SK-N-SH treated with all-trans-retinoic acid at 6 μM for 48 hours (cell line): ENCODE measurements around the gene FAM124A.

Source experiments
- ATAC-seq: fragments of 200-7000 bp; cut with Tn5 transposase; 3 replicates; pipeline ENCODE4 v1.9.1; 2020; ENCODE audit warnings: mild to moderate bottlenecking, moderate library complexity
- ARNTL ChIP-seq: fragments of 450-650 bp; formaldehyde crosslinking; IDR thresholded peaks from 2 replicates; pipeline ENCODE4 v1.5.0; 2020; ENCODE audit warnings: low read depth, mild to moderate bottlenecking, moderate library complexity, borderline replicate concordance
- BACH2 ChIP-seq: fragments of 250-450 bp; sonication (Bioruptor Pico); IDR thresholded peaks from 2 replicates; pipeline ENCODE4 v1.9.0; 2021; ENCODE audit warnings: mild to moderate bottlenecking, borderline replicate concordance
- CSDC2 ChIP-seq: fragments of 250-450 bp; sonication (Bioruptor Pico); IDR thresholded peaks from 2 replicates; pipeline ENCODE4 v1.5.0; 2020; ENCODE audit warnings: mild to moderate bottlenecking, moderate library complexity
- ESRRG ChIP-seq: fragments of 250-450 bp; sonication (Bioruptor Pico); IDR thresholded peaks from 2 replicates; pipeline ENCODE4 v1.6.1; 2021; ENCODE audit warnings: mild to moderate bottlenecking
- GLIS3 ChIP-seq: fragments of 250-450 bp; sonication (Bioruptor Pico); IDR thresholded peaks from 2 replicates; pipeline ENCODE4 v1.5.0; 2020; ENCODE audit warnings: mild to moderate bottlenecking, moderate library complexity
- ISL1 ChIP-seq: fragments of 250-450 bp; sonication (Bioruptor Pico); IDR thresholded peaks from 2 replicates; pipeline ENCODE4 v2.1.2; 2022; ENCODE audit warnings: mild to moderate bottlenecking, moderate library complexity
- OSR1 ChIP-seq: fragments of 250-450 bp; sonication (Bioruptor Pico); IDR thresholded peaks from 2 replicates; pipeline ENCODE4 v1.8.0; 2022; ENCODE audit warnings: moderate library complexity, mild to moderate bottlenecking, inconsistent platforms
- PPARA ChIP-seq: fragments of 250-450 bp; sonication (Bioruptor Pico); IDR thresholded peaks from 2 replicates; pipeline ENCODE4 v1.5.0; 2020; ENCODE audit warnings: mild to moderate bottlenecking, borderline replicate concordance
- RARB ChIP-seq: fragments of 250-450 bp; sonication (Bioruptor Pico); IDR thresholded peaks from 2 replicates; pipeline ENCODE4 v1.8.0; 2021; ENCODE audit warnings: mild to moderate bottlenecking, moderate library complexity
- SNAI2 ChIP-seq: fragments of 250-450 bp; sonication (Bioruptor Pico); IDR thresholded peaks from 2 replicates; pipeline ENCODE4 v1.5.0; 2020; ENCODE audit warnings: mild to moderate bottlenecking, moderate library complexity
- TCF4 ChIP-seq: fragments of 250-450 bp; sonication (Bioruptor Pico); IDR thresholded peaks from 2 replicates; pipeline ENCODE4 v1.8.0; 2021; ENCODE audit warnings: mild to moderate bottlenecking, moderate library complexity, borderline replicate concordance
- TOX ChIP-seq: fragments of 250-450 bp; sonication (Bioruptor Pico); IDR thresholded peaks from 2 replicates; pipeline ENCODE4 v1.8.0; 2021; ENCODE audit warnings: mild to moderate bottlenecking, moderate library complexity, borderline replicate concordance
- ZC3H10 ChIP-seq: fragments of 250-450 bp; sonication (Bioruptor Pico); IDR thresholded peaks from 2 replicates; pipeline ENCODE4 v1.5.1; 2021; ENCODE audit warnings: mild to moderate bottlenecking, moderate library complexity
- ZFP3 ChIP-seq: fragments of 250-450 bp; sonication (Bioruptor Pico); IDR thresholded peaks from 2 replicates; pipeline ENCODE4 v1.5.0; 2020; ENCODE audit warnings: mild to moderate bottlenecking, moderate library complexity
- ZFP30 ChIP-seq: fragments of 450-650 bp; formaldehyde crosslinking; IDR thresholded peaks from 2 replicates; pipeline ENCODE4 v1.5.0; 2022; ENCODE audit warnings: mild to moderate bottlenecking, moderate library complexity
- ZNF565 ChIP-seq: fragments of 450-650 bp; formaldehyde crosslinking; conservative IDR thresholded peaks from 2 replicates; pipeline ENCODE4 v1.5.0; 2020; ENCODE audit warnings: low read depth, mild to moderate bottlenecking, moderate library complexity
- ZNF70 ChIP-seq: fragments of 450-650 bp; formaldehyde crosslinking; IDR thresholded peaks from 2 replicates; pipeline ENCODE4 v1.5.0; 2020; ENCODE audit warnings: mild to moderate bottlenecking, moderate library complexity
- ZNF8 ChIP-seq: fragments of 450-650 bp; formaldehyde crosslinking; IDR thresholded peaks from 2 replicates; pipeline ENCODE4 v1.5.0; 2020; ENCODE audit warnings: mild to moderate bottlenecking, moderate library complexity
- TF ChIP-seq, protein P1 (sequence below): fragments of 250-450 bp; sonication (Bioruptor Pico); IDR thresholded peaks from 2 replicates; pipeline ENCODE4 v1.8.0; 2020; ENCODE audit warnings: mild to moderate bottlenecking, moderate library complexity, borderline replicate concordance
- TF ChIP-seq, protein P2 (sequence below): fragments of 250-450 bp; sonication (Bioruptor Pico); IDR thresholded peaks from 2 replicates; pipeline ENCODE4 v1.5.1; 2020; ENCODE audit warnings: low read depth, mild to moderate bottlenecking, moderate library complexity
- TF ChIP-seq, protein P3 (sequence below): fragments of 250-450 bp; sonication (Bioruptor Pico); IDR thresholded peaks from 2 replicates; pipeline ENCODE4 v1.8.0; 2021; ENCODE audit warnings: low read depth, mild to moderate bottlenecking, moderate library complexity, borderline replicate concordance
- TF ChIP-seq, protein P4 (sequence below): fragments of 250-450 bp; sonication (Bioruptor Pico); IDR thresholded peaks from 2 replicates; pipeline ENCODE4 v1.5.1; 2021; ENCODE audit warnings: mild to moderate bottlenecking, moderate library complexity

Gene FAM124A

DNA sequence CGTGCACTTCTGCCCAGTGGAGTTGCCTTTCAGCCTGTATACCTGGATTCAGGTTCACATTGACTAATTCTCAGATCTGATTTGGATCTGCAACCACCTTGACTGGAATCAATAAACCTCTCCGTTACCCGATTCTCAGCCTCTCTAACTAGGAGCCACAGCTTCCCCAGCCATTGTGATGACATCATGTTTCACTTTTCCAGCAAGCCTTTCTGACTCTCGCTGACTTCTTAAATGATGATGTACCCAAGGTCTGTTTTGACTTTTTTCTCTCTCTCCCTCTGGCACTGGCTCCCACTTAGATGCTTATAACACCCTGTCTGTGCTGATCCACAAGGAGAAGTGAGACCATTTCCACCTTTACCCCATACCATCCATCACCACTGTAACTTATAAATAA is 13.5 kb upstream of the FAM124A start (continued):
- TF ChIP-seq, protein P1, sequence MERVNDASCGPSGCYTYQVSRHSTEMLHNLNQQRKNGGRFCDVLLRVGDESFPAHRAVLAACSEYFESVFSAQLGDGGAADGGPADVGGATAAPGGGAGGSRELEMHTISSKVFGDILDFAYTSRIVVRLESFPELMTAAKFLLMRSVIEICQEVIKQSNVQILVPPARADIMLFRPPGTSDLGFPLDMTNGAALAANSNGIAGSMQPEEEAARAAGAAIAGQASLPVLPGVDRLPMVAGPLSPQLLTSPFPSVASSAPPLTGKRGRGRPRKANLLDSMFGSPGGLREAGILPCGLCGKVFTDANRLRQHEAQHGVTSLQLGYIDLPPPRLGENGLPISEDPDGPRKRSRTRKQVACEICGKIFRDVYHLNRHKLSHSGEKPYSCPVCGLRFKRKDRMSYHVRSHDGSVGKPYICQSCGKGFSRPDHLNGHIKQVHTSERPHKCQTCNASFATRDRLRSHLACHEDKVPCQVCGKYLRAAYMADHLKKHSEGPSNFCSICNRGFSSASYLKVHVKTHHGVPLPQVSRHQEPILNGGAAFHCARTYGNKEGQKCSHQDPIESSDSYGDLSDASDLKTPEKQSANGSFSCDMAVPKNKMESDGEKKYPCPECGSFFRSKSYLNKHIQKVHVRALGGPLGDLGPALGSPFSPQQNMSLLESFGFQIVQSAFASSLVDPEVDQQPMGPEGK: no peak
- TF ChIP-seq ZNF565 (CRISPR knock-in tag): no peak

DNA sequence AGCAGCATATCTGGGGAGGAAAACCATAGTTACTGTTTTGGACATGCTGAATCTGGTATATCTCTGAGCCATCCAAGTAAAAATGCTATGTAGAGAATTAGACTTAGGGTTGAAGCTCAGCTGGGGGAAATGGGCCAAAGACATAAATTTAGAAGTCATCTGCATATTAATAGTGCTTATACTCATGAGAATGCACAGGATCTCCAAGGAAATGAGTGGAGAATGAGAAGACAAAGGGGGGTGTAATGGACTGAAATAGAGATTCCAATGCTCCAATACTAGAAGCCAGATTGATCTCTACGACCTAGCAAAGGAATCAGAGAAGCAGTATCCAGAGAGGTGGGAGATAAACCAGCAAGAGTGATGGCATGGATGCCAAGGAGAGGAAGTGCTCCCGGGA is 10.3 kb upstream of the FAM124A start:
- TF ChIP-seq RARB (CRISPR knock-in tag) (no peak), GLIS3 (no peak), PPARA (CRISPR knock-in tag) (no peak), OSR1 (CRISPR knock-in tag) (no peak), CSDC2 (no peak), ISL1 (CRISPR knock-in tag) (no peak), ZNF8 (no peak), TCF4 (CRISPR knock-in tag) (no peak), ZNF70 (CRISPR knock-in tag) (no peak)
- TF ChIP-seq, protein P2, sequence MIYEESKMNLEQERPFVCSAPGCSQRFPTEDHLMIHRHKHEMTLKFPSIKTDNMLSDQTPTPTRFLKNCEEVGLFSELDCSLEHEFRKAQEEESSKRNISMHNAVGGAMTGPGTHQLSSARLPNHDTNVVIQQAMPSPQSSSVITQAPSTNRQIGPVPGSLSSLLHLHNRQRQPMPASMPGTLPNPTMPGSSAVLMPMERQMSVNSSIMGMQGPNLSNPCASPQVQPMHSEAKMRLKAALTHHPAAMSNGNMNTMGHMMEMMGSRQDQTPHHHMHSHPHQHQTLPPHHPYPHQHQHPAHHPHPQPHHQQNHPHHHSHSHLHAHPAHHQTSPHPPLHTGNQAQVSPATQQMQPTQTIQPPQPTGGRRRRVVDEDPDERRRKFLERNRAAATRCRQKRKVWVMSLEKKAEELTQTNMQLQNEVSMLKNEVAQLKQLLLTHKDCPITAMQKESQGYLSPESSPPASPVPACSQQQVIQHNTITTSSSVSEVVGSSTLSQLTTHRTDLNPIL: no peak
- TF ChIP-seq, protein P3, sequence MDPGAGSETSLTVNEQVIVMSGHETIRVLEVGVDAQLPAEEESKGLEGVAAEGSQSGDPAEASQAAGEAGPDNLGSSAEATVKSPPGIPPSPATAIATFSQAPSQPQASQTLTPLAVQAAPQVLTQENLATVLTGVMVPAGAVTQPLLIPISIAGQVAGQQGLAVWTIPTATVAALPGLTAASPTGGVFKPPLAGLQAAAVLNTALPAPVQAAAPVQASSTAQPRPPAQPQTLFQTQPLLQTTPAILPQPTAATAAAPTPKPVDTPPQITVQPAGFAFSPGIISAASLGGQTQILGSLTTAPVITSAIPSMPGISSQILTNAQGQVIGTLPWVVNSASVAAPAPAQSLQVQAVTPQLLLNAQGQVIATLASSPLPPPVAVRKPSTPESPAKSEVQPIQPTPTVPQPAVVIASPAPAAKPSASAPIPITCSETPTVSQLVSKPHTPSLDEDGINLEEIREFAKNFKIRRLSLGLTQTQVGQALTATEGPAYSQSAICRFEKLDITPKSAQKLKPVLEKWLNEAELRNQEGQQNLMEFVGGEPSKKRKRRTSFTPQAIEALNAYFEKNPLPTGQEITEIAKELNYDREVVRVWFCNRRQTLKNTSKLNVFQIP (CRISPR knock-in tag): no peak
- no peak for ATAC-seq

DNA sequence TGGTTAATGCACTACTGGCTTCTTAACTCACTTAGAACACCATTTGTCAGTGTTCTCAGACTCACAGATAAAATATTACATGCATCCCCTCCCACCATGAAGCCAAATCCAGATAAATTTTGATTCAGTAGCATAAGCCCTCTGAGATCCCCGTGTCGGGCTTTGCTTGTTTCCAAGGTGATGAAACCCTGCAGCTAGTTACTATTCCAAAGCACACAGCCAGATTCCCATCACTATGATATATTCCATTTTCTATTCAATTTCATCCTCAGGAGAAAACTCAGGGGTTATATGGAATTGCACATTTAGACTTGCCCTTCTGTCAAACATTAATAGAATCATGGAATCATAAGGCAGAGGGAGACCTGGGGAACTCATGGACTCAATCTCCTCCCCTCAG is 9.4 kb upstream of the FAM124A start:
- no peak for ATAC-seq
- TF ChIP-seq ZFP30 (no peak), ZNF565 (CRISPR knock-in tag) (no peak), OSR1 (CRISPR knock-in tag) (no peak), TOX (no peak), ESRRG (no peak)

DNA sequence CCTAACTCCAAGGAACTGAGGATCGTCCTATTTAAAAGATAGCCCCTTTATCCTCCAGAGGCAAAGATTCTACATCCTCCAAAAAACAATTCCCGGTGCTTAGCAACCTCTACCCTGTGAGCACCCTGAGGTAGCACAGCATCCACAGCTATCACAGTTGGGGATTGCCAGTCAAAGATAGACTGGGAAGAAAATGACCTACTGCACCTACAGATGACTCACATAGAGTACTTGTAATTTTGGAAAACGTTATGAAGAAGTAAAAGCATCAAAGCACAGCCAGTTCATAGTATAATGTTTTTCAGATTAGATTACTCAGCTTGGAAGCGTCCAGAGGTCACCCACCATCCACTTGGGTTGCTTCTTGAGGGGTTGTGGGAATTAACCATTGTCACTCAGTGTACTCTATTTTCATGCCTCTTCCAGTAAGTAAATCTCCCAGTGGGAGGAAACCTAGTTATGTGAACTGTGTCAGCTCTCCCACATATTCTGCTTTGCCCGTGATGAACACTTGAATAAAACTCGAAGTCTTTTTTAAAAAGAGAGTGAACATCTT is 8.9 kb upstream of the FAM124A start:
- TF ChIP-seq, protein P1: no peak
- TF ChIP-seq CSDC2: no peak
- no peak for TF ChIP-seq PPARA (CRISPR knock-in tag)
- TF ChIP-seq TCF4 (CRISPR knock-in tag): no peak
- no peak for TF ChIP-seq ZFP3
- no peak for TF ChIP-seq ZNF8
- no peak for ATAC-seq

DNA sequence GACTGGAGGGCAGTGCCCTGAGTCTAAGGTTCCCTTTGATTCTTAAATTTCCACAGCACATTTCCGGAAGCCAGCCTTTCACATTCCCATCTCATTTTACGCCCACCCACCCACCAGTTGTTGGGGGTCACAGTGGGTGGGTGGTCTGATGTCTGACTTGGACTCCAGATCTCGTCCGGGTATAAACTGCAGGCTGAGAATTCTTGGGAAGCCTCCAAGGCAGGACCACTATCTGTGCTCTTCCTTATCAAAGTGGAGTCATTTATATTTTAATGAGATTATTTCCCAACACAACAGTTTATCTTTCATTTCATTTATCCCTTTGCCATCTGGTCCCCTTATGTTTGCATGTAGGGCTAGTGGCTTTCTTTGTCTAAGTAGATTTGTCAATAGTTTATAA is 3.6 kb upstream of the FAM124A start:
- ATAC-seq: no peak
- TF ChIP-seq GLIS3 (no peak), ISL1 (CRISPR knock-in tag) (peak; percentile 58), TOX (no peak), BACH2 (CRISPR knock-in tag) (no peak), ESRRG (no peak), RARB (CRISPR knock-in tag) (no peak), ARNTL (CRISPR knock-in tag) (no peak), ZNF70 (CRISPR knock-in tag) (no peak), OSR1 (CRISPR knock-in tag) (no peak), ZNF8 (0 out of 2 replicates have a peak, but pooled peaks have one; percentile 8), SNAI2 (CRISPR knock-in tag) (no peak), CSDC2 (no peak), ZC3H10 (CRISPR knock-in tag) (no peak), TCF4 (CRISPR knock-in tag) (peak; percentile 99), ZNF565 (CRISPR knock-in tag) (no peak)
- TF ChIP-seq, protein P3 (CRISPR knock-in tag): no peak
- TF ChIP-seq, protein P1: no peak
- TF ChIP-seq, protein P4, sequence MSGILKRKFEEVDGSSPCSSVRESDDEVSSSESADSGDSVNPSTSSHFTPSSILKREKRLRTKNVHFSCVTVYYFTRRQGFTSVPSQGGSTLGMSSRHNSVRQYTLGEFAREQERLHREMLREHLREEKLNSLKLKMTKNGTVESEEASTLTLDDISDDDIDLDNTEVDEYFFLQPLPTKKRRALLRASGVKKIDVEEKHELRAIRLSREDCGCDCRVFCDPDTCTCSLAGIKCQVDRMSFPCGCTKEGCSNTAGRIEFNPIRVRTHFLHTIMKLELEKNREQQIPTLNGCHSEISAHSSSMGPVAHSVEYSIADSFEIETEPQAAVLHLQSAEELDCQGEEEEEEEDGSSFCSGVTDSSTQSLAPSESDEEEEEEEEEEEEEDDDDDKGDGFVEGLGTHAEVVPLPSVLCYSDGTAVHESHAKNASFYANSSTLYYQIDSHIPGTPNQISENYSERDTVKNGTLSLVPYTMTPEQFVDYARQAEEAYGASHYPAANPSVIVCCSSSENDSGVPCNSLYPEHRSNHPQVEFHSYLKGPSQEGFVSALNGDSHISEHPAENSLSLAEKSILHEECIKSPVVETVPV (CRISPR knock-in tag): no peak
